CD1c-positive myeloid dendritic cell (primary cell): ENCODE measurements around the gene SUN2.

ENCODE experiments used
- DNase-seq: peaks from one replicate; pipeline ENCODE4 v3.0.0-alpha.2; 2016; ENCODE audit errors: extremely low spot score

The SUN2 gene

DNA sequence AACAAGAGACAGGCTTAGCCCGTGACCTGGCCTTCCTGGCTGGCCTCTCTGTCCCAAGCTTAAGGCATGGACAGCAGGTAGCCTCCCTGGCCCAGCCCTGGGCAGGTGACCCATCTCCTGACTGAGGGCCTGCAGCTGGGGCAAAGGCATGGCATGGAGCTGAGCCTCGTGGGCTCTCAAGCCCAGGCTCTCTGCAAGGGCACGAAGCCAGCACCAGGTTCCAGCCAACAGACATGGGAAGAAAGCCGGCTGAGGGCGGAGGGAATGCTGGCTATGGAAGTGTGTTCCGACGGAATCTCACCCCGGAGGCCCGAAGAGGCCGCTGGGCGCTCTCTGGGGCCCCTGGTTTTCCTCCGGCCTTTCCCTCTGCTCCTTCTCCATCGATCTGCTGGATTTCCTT, 25.2 kb upstream of the SUN2 start:
- DNase-seq, result no peak

DNA sequence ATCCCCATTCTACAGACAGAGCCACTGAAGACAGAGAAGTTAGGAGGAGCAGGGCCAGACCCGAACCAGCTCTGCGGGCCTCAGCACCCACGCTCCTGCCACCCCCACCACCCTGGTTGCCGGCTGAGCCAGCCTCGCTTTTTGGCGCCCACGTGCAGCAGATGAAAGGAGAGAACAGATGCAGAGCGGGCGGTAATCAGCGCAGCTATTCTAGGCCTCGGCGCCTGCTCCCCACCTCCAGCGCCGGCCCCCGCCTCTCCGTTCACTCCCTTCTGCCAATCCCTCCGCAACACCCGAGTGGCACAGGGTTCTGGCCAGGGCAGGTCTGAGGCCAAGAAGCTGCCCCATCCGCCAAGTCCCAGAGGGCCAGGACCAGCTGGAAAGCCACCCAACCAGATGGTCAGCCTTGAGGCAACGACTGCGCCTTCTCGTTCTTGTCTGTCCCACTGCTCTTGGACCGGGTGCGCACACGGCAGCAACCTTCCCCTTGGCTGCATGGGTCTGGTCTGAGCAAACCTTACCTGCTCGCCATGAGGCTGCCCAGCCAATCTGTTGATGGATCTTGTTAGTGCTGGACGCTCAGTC, 21.4 kb upstream of the SUN2 start:
- DNase-seq, result no peak

DNA sequence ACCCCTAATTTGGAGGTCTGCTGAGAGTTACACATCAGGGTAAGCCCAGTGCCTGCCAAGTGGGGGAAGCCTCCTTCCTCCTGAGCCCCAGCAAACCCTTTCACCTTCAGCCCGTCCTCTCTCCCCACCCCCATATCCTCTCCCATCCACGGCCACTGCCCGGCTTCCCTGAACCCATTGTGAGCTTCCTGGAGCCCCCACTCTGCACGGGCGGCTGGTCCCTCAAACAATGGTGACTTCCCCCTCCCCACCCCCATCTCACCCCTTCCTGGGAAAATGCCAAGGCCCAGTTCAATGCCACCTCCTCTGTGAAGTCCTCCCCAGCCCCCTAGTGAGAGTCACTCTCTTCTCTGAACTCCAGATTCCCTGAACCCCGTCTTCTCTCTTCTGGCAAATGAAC, 20.3 kb upstream of the SUN2 start:
- DNase-seq, result no peak

DNA sequence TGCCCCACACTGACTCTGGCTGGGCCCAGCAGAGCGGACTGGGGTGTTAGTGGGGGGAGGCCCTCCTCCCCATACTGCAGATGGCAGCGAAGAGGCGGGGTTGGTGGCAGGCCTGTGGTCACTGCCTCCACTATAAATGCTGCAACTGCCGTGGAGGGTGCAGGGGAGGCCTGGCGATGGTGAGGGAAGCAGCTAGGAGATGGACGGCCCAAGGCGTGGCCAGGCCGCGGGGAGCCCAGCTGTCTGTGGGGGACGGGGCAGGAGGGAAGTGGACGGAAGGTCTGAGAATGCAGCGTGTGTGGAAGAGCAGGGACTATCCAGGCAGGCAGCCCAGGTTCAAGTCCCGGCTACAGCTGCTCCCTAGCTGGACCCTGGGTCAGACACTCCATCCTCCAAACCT, 19.9 kb upstream of the SUN2 start:
- DNase-seq, result no peak

DNA sequence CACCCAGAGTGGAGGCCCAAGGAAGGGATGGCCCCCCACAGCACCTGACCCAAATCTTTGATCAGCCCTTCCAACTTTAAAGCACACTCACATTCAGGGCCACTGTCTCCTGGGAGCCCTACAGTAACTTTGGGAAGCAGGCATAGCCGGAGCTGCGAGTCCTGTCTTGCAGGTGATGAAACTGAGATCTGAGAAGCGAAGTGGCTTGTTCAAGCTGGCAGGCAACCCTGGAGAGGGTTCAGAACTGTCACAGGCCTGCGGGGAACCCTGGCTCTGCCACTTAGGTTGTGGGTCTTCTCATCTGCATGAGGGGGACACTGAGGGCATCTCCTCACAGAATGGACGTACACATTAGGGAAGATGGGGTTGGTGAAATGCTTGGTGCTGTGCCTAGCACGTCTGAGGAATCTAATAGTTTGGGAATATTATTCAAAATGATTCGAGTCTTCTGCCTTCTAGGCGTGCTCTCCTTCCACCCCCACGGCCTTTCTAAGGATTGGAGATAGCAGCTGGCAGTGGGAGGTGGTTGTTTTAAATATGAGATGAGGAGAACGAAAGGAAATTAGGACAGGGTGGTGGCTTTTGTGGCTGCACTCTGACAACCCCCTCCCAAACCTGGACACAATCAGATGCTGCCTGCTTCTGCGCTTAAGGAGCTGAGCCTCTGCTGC, 18.8 kb upstream of the SUN2 start:
- no peak for DNase-seq

DNA sequence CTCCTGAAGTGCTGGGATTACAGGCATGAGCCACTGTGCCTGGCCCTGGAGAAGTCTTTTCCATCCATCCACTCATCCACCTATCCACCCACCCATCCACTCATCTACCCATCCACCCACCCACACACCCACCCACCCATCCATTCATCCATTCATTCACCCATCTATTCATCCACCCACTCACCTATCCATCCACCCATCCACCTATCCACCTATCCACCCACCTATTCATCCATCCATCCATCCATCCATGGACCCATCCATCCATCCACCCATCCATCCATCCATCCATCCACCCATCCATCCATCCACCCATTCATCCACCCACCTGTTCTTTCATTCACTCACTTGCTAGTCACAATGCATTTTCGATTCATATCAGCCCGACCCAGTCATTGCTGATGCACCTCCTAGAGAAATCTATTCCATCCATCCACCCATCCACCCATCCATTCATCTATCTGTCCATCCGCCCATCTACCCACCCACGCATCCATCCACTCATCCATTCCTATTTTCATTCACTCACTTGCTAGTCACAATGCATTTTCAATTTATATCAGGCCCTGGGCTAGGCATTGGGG, 17.7 kb upstream of the SUN2 start:
- no peak for DNase-seq

DNA sequence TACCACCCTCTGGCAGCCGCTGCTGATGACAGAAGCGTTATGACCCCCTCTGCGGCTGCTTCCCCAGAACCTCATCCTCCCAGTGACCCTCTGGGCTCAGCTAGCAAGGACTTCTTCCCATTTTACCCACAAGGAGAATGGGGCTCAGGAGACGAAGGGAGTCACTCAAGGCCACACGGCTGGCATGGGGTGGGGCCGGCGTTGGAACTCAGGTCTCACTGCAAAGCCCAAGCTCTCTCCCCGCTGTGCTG, 16.8 kb upstream of the SUN2 start:
- DNase-seq, result no peak

DNA sequence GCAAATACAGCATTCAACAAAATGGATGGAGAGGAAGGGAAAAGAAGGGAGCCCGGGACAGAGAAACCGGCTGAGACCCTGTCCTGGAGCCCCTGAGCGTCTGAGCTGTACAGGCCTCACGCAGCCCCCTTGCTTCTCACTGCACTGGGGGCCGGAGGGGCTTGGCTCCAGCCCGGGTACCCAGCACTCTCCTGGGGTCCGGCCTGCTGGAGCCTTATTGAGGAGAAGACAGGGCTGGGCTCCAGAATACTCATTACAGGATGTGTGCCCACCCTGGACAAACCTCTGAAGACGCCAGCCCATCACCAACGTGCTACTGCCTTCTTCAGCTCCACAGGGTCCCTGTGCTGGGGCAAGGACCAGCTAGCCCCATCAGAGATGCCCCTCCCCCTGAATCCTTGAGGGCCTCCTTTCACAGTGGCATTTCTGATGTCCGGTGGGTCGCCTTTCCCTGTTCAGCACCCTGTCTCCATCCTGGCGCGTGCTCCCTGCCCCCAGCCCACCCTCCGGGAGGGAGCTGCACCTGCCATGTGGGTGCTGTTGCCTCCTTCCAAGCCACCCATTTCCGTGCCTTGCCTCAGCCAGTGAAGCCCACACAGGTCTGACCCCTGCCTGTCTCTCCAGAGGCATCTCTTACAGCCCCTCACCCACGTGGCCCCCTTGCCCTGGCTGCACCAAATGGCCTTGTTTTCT, 14.6 kb upstream of the SUN2 start:
- no peak for DNase-seq

DNA sequence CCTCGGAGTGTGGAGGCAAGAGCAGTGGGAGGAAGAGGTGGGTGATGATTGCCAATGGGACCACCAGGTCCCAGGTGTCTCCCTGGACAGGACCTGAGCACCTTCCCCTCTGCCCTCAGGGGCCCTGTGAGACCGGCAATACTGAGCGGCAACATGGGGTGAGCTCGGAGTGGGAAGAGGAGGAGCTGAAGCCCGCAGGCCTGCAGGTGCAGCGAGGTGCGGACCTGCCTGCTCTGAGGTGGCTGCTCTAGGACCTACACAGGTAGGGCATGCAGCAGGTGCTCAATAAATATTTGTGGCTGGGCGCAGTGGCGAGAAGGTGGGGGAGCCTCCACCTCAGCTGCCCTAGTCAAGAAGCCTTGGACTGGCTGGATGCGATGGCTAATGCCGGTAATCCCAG, 12.2 kb upstream of the SUN2 start:
- DNase-seq, result no peak

DNA sequence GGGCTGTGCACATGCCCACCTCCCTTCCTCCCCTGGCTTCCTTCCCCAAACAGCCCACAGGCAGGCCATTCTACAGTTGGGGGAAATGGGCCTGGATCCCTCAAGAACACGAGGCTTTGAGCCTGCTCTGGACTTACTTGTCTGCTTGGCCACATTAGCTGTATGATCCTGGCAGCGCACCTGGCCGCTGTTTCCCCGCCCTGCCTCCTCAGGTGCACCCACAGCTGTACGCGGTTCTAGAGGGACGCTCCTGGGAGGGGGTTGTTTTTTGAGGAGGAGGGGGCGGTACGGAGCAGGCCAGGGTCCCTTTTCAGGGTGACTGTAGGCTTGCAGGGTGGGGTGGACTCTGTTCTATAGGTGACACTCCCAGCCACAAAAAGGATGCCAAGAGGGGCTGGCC, 11.5 kb upstream of the SUN2 start:
- no peak for DNase-seq

DNA sequence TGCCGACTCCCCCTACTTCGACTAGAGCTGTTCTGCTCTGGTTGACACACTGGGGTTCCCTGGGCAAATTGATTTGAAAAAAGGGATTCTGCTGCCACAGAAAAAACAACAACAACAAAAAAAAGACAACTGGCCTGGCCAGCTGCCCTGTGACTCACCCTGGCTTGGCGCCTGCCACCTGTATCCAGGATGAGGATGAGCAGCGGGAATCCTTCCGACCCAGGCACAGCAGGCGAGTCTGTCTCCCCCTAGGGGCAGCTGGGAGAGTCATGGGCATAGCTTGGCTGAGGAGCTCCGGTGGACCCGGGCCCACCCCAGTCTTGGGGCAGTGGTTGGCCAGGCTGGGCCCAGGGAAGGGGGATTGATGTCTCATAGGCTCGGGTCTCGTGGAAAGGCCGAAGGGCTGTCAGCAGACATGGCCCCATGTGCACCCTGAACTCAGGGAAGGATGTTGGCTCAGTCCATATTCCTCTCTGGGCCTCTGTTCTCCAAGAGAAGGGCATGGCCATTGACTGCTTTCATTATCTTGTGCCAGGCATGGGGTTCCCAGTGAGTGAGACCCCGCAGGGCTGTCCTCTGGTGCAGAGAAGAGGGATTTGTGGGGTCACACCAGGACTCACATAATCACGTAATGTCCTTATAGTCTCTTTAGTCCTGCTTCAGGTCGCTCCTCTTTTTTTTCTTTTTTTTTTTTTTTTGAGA, 10.4 kb upstream of the SUN2 start:
- peak; percentile 42 for DNase-seq

DNA sequence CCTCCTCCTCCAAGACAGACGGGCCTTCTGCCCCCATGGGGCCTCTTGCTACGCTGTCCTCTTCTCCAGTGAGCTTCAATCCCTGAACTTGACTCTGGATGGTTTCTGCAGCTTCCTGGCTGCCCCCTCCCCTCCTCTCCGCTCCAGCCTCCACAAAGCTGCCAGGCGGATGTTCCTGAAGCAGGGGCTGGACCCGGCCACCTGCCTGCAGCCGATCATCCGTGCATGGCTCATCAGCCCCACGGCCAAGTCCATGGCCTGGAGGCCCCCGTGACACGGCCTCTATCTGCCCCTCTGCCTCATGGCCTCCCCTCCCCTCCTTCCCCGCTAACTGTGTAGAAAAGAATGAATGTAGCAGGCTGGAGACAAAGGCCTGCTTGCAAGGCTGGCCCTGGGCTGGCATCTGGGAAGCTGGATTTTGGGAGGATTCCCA, 6.8 kb upstream of the SUN2 start:
- no peak for DNase-seq

DNA sequence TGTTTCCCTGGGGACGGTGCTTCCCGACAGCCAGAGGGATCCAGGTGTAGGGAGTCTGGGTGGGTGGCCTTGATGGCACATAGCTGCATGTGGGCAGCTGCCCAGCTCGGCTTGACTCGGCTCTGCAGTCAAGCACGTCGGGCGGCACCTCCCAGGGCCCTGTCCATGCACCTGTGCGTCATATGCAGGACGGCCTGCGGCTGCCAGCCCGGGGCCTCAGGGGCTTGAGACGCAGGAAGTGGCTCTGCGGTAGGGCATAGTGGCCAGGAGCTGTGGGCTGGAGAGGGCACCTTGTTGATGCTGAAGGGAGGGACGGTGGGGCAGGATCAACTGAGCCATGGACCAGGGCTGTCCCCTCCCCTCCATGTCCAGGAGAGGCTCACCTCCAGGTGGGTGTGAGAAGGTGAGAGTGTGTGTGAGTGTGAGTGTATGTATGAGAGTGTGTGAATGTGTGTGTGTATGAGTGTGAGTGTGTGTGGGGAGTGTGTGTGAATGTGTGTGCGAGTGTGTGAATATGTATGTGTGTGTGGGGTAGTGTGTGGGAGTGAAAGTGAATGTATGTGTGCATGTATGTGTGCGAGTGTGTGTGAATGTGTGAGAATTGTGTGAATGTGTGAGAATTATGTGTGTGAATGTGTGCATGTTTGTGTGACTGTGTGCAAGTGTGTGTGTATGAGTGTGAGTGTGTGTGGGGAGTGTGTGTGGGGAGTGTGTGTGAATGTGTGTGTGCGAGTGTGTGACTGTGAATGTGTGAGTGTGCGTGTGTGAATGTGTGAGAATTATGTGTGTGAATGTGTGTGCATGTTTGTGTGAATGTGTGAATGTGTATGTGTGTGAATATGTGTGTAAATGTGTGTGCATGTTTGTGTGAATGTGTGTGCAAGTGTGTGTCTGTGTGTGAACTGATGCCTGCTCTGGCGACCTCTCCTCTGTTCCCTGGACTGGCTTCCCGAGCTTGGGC, 5.7 kb upstream of the SUN2 start:
- DNase-seq, result no peak

DNA sequence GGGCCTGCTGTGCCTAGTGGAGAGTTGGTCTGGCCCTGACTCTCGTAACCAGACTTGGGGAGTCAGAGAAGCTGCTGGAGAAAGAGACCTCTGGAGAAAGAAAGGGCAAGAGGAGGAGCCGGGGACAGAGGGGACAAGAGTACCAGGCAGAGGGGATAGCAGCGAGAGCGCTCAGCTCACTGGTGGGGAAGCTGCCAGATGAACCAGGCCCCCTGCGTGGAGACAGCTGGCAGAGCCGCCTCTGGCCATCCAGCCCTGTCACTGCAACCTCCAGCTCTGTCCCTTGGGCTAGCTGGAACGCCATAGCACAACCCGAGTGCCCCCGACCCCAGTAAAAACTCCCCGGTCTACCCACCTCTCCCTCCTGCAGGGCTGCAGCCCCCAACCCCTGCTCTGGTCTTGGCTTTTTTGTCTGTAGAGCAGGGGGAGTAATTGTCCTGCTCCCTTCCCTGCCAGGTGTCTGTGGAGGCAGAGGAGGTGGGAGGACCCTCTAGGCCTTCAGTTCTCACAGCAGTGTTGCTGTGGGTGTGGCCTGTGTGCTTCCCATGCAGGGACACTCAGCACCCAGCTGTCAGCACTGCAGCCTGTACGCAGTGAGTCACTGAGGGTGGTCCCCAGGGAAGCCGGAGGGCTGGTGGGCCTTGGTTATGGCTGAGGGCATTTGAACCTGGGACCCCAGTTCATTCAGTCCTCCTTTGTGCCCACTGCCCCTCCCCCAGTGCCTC, 4.8 kb upstream of the SUN2 start:
- DNase-seq, result no peak

DNA sequence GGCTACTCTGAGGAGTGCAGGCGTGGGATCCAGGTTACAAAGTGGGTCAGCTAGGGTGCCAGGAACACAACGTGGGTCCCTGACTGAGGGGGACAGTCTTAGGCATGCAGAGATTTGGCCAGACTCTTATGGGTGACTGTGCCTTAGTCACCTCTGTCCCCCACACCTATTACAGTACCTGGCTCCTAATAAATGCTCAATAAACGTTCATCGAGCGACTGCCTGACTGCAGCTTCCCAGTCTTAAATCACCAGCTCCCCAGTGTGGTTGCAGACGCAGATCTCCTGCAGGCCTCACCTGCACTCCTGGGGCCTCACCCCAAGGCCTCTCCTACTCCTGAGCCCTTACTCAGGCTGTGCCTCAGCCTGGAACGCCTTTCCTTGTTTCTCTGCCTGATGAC, 3.2 kb upstream of the SUN2 start:
- no peak for DNase-seq

DNA sequence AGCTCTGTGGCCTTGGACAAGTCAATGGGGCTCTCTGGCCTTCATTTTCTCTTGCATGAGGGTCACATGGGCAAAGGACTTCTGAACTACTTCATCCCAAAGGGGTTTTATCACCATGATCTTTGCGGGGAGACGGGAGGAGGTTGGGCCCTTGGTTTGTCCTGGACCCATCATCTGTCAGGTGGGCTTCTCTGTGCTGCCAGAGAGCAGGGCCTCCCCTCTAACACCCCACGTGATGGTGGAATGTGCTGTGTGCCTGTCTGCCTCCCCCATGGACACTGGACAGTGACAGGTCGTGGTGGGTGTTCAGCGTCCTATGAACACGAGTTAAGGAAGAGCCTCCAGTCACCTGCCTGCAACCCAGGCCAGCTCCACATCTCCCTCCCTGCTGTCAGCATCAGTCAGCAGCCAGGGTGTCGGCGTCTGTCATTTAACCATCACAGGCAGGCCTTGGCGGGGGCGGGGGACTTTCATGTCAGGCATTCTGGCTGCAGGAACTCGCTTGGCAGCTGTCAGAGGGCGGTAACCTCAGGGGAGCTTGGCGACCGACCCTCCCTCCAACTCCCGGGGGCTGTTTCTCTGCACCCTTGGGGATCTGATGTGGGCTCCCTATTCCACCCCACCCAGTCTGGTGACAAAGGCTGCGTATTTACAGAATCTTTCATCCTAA, 2.6 kb upstream of the SUN2 start:
- DNase-seq, result peak; percentile 5

DNA sequence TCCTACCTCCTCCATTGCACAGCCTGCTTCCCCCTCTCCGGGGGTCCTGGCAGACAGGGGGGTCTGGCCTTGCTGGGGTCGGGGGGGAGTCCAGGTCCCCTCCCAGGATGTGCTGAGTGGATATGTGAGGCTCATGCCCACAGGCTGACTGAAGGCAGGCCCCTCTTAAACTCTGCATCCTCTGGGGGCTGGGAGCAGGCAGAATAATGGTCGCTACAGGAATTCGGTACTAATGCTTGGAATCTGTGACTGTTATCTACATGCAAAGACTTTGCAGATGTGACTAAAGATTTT, 1.6 kb upstream of the SUN2 start:
- no peak for DNase-seq

DNA sequence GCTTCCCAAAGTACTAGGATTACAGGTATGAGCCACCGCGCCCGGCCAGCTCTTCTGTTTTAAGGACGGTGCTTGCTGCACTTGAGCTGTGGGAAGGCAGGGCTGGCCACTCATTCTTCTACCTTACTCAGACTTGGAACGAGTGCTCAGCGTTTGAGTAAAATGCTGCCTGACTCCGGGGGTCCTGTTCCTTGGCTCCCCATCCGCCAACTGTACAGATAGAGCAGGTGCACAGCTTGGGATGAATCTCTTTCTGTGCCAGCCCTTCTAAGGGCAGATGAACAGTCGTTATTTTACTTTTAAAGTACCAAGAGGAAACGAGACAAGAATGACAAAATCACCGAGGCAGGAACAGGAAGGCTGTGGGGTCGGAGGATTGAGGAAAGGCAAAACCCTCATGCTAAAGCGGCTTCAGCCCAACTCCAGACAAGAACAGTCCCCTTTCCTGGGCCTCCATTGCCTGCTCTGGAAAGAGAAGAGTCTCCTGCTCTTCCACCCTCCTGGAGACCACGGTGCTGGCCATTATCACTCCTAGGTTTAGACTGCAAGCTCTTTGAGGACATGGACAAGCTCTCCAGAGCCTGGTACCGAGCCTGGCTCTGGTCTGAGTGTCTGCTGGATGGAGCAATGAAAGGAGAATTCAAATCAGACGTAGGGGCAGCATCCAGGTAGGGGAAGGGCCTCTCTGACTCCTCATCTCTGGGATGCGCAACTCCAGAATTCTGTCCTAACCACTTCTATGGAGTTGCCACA, 1.1 kb upstream of the SUN2 start:
- DNase-seq, result peak; percentile 65

DNA sequence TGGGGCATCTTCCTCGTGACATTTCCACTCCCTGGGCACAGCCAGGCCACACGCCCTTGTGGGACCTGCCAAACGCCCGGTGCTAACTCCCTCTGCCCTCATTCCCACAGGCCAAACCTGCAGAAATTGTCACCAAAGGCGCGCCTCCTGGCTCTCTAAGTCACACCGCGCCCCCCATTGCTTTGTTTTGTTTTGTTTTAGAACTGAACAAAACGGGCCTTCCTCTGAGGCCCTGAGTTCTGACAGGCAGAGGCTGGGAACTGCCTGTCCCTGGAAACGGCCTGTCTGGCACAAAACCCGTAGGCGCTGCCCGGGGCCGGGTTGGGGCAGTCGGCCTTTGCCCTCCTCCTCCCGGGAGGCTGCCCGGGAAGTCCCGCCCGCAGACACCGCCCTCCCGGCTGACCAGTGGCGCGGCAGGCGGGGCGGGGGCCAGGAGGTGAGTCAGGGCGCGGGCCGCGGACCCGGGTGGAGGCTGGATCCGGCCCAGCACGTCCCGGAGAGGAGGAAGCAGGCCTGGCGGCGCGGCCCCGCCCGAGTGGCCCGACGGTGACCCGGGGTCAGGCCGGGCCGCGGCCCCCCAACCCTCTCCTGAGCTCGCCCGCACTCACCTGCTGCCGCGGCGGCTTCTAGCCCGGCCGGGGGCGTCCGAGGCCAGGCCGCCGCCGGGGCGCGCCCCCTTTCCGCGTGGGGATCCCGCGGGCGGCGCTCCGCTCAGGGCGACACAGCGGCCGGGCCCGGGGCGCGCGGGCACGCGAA, 465 bp downstream of the SUN2 start:
- peak; percentile 95 for DNase-seq
